ENCODE measurements around the gene LHPP. TPM values are rescaled to one million over a fixed set of nuclear protein-coding genes. Genes with fewer than 3 reads are reported as not detected.

Gene LHPP
- total RNA-seq, 4 donors from 2014 or later: 12.3 to 25.0 (median 16.2) TPM

GRCh38 chr10:124418726-124419501, 42.7 kb upstream of the LHPP start, which contains the start of gene OAT:
TSS of gene OAT (minus strand) at chr10:124418923. CDS start at chr10:124412171, 6,752 bp downstream.
- no peaks in the 10 kb centered on the region for H3K27me3 ChIP-seq
- ATAC-seq: peak; percentile 98
- H3K27ac ChIP-seq: peak within 1 kb of the TSS; percentile 95 to 100 (median 97)
- peaks cover 4 to 49% (median 12%) of the 10 kb centered on the region in 3 donors for H3K4me1 ChIP-seq
- WGBS, 2 donors (ENCODE audit: low coverage in 1 of 2): 0 to 5% methylated on average over 3 to 11 of the region's 70 CpGs
- H3K4me3 ChIP-seq: peak within 1 kb of the TSS; percentile 94 to 100
- H3K36me3 ChIP-seq: no peaks in the 10 kb centered on the region
- TF ChIP-seq EP300 (IDR thresholded peaks at IDR 0.05) (no peak), POLR2AphosphoS5 (IDR thresholded peaks at IDR 0.05) (peak; percentile 99), POLR2A (IDR thresholded peaks at IDR 0.05) (peak; percentile 98 to 99), CTCF (IDR thresholded peaks at IDR 0.05) (no peak)
- no peaks in the 10 kb centered on the region for H3K9me3 ChIP-seq

GRCh38 chr10:124419635-124420034, 42.0 kb upstream of the LHPP start:
- no peaks in the 10 kb centered on the region for H3K36me3 ChIP-seq
- no peak for ATAC-seq
- H3K9me3 ChIP-seq: no peaks in the 10 kb centered on the region
- no peaks in the 10 kb centered on the region for H3K27me3 ChIP-seq
- peak overlapping the region in 1 of 2 donors; percentile 100 for H3K4me3 ChIP-seq
- no peak for TF ChIP-seq CTCF (IDR thresholded peaks at IDR 0.05)
- TF ChIP-seq EP300 (IDR thresholded peaks at IDR 0.05): no peak
- TF ChIP-seq POLR2AphosphoS5 (IDR thresholded peaks at IDR 0.05): no peak
- no peak for TF ChIP-seq POLR2A (IDR thresholded peaks at IDR 0.05)
- H3K4me1 ChIP-seq: peaks cover 1 to 42% (median 12%) of the 10 kb centered on the region in 3 donors
- H3K27ac ChIP-seq: peak overlapping the region in 2 of 4 donors; percentile 96 to 100
- 100% methylated on average over 1 of the region's 10 CpGs; no CpG with 5 or more reads in 1 of the 2 donors for WGBS, 2 donors (ENCODE audit: low coverage in 1 of 2)

GRCh38 chr10:124420254-124420653, 41.4 kb upstream of the LHPP start:
- TF ChIP-seq POLR2AphosphoS5 (IDR thresholded peaks at IDR 0.05) (no peak), EP300 (IDR thresholded peaks at IDR 0.05) (no peak), CTCF (IDR thresholded peaks at IDR 0.05) (no peak)
- Histone ChIP-seq H3K27ac (no peak overlapping the region), H3K9me3 (no peaks in the 10 kb centered on the region), H3K27me3 (no peaks in the 10 kb centered on the region), H3K36me3 (no peaks in the 10 kb centered on the region), H3K4me1 (peaks cover 0 to 36% (median 12%) of the 10 kb centered on the region in 3 donors), H3K4me3 (no peak overlapping the region)
- WGBS, 2 donors (ENCODE audit: low coverage in 1 of 2): 38% methylated on average over 1 of the region's 1 CpG; no CpG with 5 or more reads in 1 of the 2 donors
- ATAC-seq: no peak

GRCh38 chr10:124422742-124423141, 38.9 kb upstream of the LHPP start:
- no peak overlapping the region for H3K27ac ChIP-seq
- 72 to 76% methylated on average over 6 to 9 of the region's 12 CpGs for WGBS, 2 donors (ENCODE audit: low coverage in 1 of 2)
- no peak overlapping the region for H3K4me3 ChIP-seq
- H3K36me3 ChIP-seq: no peaks in the 10 kb centered on the region
- peaks cover 0 to 11% (median 0%) of the 10 kb centered on the region in 3 donors for H3K4me1 ChIP-seq
- ATAC-seq: no peak
- peaks cover 14% of the 10 kb centered on the region for H3K27me3 ChIP-seq
- TF ChIP-seq POLR2AphosphoS5 (IDR thresholded peaks at IDR 0.05) (no peak), EP300 (IDR thresholded peaks at IDR 0.05) (no peak), CTCF (IDR thresholded peaks at IDR 0.05) (no peak), POLR2A (IDR thresholded peaks at IDR 0.05) (no peak)
- no peaks in the 10 kb centered on the region for H3K9me3 ChIP-seq

- WGBS, 2 donors (ENCODE audit: low coverage in 1 of 2): 82 to 100% methylated on average over 2 to 5 of the region's 5 CpGs
- Histone ChIP-seq H3K36me3 (no peaks in the 10 kb centered on the region), H3K27me3 (peaks cover 20% of the 10 kb centered on the region), H3K4me1 (peaks cover 0 to 6% (median 0%) of the 10 kb centered on the region in 3 donors), H3K4me3 (no peak overlapping the region), H3K9me3 (no peaks in the 10 kb centered on the region), H3K27ac (no peak overlapping the region)
- TF ChIP-seq POLR2AphosphoS5 (IDR thresholded peaks at IDR 0.05): no peak
- no peak for TF ChIP-seq CTCF (IDR thresholded peaks at IDR 0.05)
- TF ChIP-seq POLR2A (IDR thresholded peaks at IDR 0.05): no peak
- no peak for TF ChIP-seq EP300 (IDR thresholded peaks at IDR 0.05)
- ATAC-seq: no peak
Measured at GRCh38 chr10:124423813-124424212, 37.8 kb upstream of the LHPP start.
